Subcutaneous abdominal adipose tissue (tissue), 5 donors: ENCODE data around the gene ATG7.
"Not testable (repeated sequence)": the region's sequence is repeated elsewhere in the genome, so short reads cannot be mapped to it uniquely, and the experiment has no call there.

Experiments
- H3K27ac ChIP-seq: one replicate; pipeline ENCODE4 v1.7.0; 2013; ENCODE audit warnings: low read depth, mild to moderate bottlenecking, inconsistent platforms, low read length, moderate library complexity
- H3K27me3 ChIP-seq, 5 donors: one replicate each; pipeline ENCODE4 v1.7.0; 2013; ENCODE audit warnings: low read length in 5 of 5, inconsistent platforms in 1 of 5; ENCODE audit not compliant: control insufficient read depth in 5 of 5, insufficient read depth in 4 of 5
- H3K36me3 ChIP-seq, 5 donors: one replicate each; pipeline ENCODE4 v1.7.0; 2013; ENCODE audit warnings: low read length in 5 of 5; ENCODE audit not compliant: control insufficient read depth in 5 of 5, insufficient read depth in 5 of 5
- H3K4me1 ChIP-seq, 5 donors: one replicate each; pipeline ENCODE4 v1.7.0; 2013; ENCODE audit warnings: low read length in 5 of 5, mild to moderate bottlenecking in 3 of 5, moderate library complexity in 1 of 5; ENCODE audit not compliant: control insufficient read depth in 5 of 5, insufficient read depth in 5 of 5
- H3K4me3 ChIP-seq, 5 donors: one replicate each; pipeline ENCODE4 v1.7.0; 2013; ENCODE audit warnings: low read length in 5 of 5, low read depth in 1 of 5
- H3K9ac ChIP-seq, 5 donors: one replicate each; pipeline ENCODE4 v1.7.0; 2013; ENCODE audit warnings: low read length in 5 of 5, mild to moderate bottlenecking in 4 of 5, moderate library complexity in 3 of 5
- H3K9me3 ChIP-seq, 5 donors: one replicate each; pipeline ENCODE4 v1.7.0; 2013; ENCODE audit warnings: low read length in 5 of 5; ENCODE audit not compliant: control insufficient read depth in 5 of 5
- donor health status: healthy.
- donor health status: healthy.
- donor health status: healthy.
- donor health status: healthy.
- donor health status: healthy.

The ATG7 gene

GRCh38 chr3:11408324-11408859, 136.2 kb downstream of the ATG7 start:
- not testable (repeated sequence) for H3K4me3 ChIP-seq, H3K27ac ChIP-seq, H3K4me1 ChIP-seq, H3K9me3 ChIP-seq, H3K27me3 ChIP-seq, H3K9ac ChIP-seq
- peaks cover 0 to 15% (median 0%) of the 10 kb centered on the region in 5 donors for H3K36me3 ChIP-seq

GRCh38 chr3:11410564-11410963, 138.4 kb downstream of the ATG7 start:
- peaks cover 0 to 11% (median 0%) of the 10 kb centered on the region in 5 donors for H3K36me3 ChIP-seq
- no peak overlapping the region for H3K27ac ChIP-seq
- H3K27me3 ChIP-seq = no peaks in the 10 kb centered on the region
- H3K4me1 ChIP-seq = no peaks in the 10 kb centered on the region
- H3K4me3 ChIP-seq = no peak overlapping the region
- H3K9ac ChIP-seq = no peak overlapping the region
- H3K9me3 ChIP-seq = peaks cover 0 to 18% (median 12%) of the 10 kb centered on the region in 5 donors

- H3K4me1 ChIP-seq = no peaks in the 10 kb centered on the region
- H3K9me3 ChIP-seq = peaks cover 0 to 18% (median 12%) of the 10 kb centered on the region in 5 donors
- no peaks in the 10 kb centered on the region for H3K27me3 ChIP-seq
- no peak overlapping the region for H3K27ac ChIP-seq
- no peak overlapping the region for H3K9ac ChIP-seq
- peaks cover 0 to 7% (median 0%) of the 10 kb centered on the region in 5 donors for H3K36me3 ChIP-seq
- no peak overlapping the region for H3K4me3 ChIP-seq
These were observed 139.8 kb downstream of the ATG7 start for GRCh38 chr3:11411956-11412355.

- Histone ChIP-seq H3K36me3 (no peaks in the 10 kb centered on the region), H3K9me3 (peaks cover 0 to 18% (median 12%) of the 10 kb centered on the region in 5 donors), H3K27ac (no peak overlapping the region), H3K27me3 (no peaks in the 10 kb centered on the region), H3K4me3 (no peak overlapping the region), H3K4me1 (no peaks in the 10 kb centered on the region), H3K9ac (no peak overlapping the region)
These were observed 140.9 kb downstream of the ATG7 start for GRCh38 chr3:11413071-11413470.

- H3K36me3 ChIP-seq = no peaks in the 10 kb centered on the region
- H3K4me3 ChIP-seq = no peak overlapping the region
- H3K9ac ChIP-seq = no peak overlapping the region
- H3K27ac ChIP-seq = no peak overlapping the region
- peaks cover 0 to 11% (median 8%) of the 10 kb centered on the region in 5 donors for H3K9me3 ChIP-seq
- H3K4me1 ChIP-seq = no peaks in the 10 kb centered on the region
- H3K27me3 ChIP-seq = no peaks in the 10 kb centered on the region
These were observed 142.9 kb downstream of the ATG7 start for GRCh38 chr3:11415099-11415498.

GRCh38 chr3:11420066-11420465, 147.9 kb downstream of the ATG7 start:
- H3K27me3 ChIP-seq = no peaks in the 10 kb centered on the region
- no peaks in the 10 kb centered on the region for H3K9me3 ChIP-seq
- H3K27ac ChIP-seq = no peak overlapping the region
- no peak overlapping the region for H3K4me3 ChIP-seq
- H3K36me3 ChIP-seq = no peaks in the 10 kb centered on the region
- peaks cover 0 to 4% (median 0%) of the 10 kb centered on the region in 5 donors for H3K4me1 ChIP-seq
- H3K9ac ChIP-seq = no peak overlapping the region

- no peaks in the 10 kb centered on the region for H3K27me3 ChIP-seq
- peaks cover 0 to 4% (median 0%) of the 10 kb centered on the region in 5 donors for H3K4me1 ChIP-seq
- H3K9ac ChIP-seq = no peak overlapping the region
- H3K27ac ChIP-seq = no peak overlapping the region
- H3K4me3 ChIP-seq = no peak overlapping the region
- H3K9me3 ChIP-seq = peaks cover 0 to 2% (median 0%) of the 10 kb centered on the region in 5 donors
- peaks cover 0 to 6% (median 3%) of the 10 kb centered on the region in 5 donors for H3K36me3 ChIP-seq
These were observed 150.1 kb downstream of the ATG7 start for GRCh38 chr3:11422291-11422690.

GRCh38 chr3:11423868-11424267, 151.7 kb downstream of the ATG7 start:
- Histone ChIP-seq H3K9ac (no peak overlapping the region), H3K9me3 (peaks cover 0 to 2% (median 0%) of the 10 kb centered on the region in 5 donors), H3K27me3 (no peaks in the 10 kb centered on the region), H3K4me1 (peaks cover 0 to 4% (median 0%) of the 10 kb centered on the region in 5 donors), H3K4me3 (no peak overlapping the region), H3K36me3 (peaks cover 0 to 15% (median 3%) of the 10 kb centered on the region in 5 donors), H3K27ac (no peak overlapping the region)

- Histone ChIP-seq H3K9ac (no peak overlapping the region), H3K4me1 (peaks cover 0 to 4% (median 0%) of the 10 kb centered on the region in 5 donors), H3K36me3 (peaks cover 0 to 15% (median 3%) of the 10 kb centered on the region in 5 donors), H3K4me3 (no peak overlapping the region), H3K9me3 (peaks cover 0 to 2% (median 0%) of the 10 kb centered on the region in 5 donors), H3K27ac (no peak overlapping the region), H3K27me3 (no peaks in the 10 kb centered on the region)
These were observed 152.1 kb downstream of the ATG7 start for GRCh38 chr3:11424277-11424676.

- Histone ChIP-seq H3K27me3 (no peaks in the 10 kb centered on the region), H3K27ac (no peak overlapping the region)
These were observed 158.0 kb downstream of the ATG7 start for GRCh38 chr3:11430207-11430606.

More at GRCh38 chr3:11430207-11430606, 158.0 kb downstream of the ATG7 start:
- Histone ChIP-seq H3K36me3 (peaks cover 0 to 15% (median 3%) of the 10 kb centered on the region in 5 donors), H3K4me3 (no peak overlapping the region), H3K9ac (no peak overlapping the region), H3K9me3 (peaks cover 0 to 2% (median 0%) of the 10 kb centered on the region in 5 donors), H3K4me1 (peaks cover 6 to 23% (median 20%) of the 10 kb centered on the region in 5 donors)
